Endothelial cell (in vitro differentiated cells): ENCODE results near the gene EOGT. TPM values are rescaled to one million over a fixed set of nuclear protein-coding genes. Genes with fewer than 3 reads are reported as not detected.

Source experiments
- DNase-seq: peaks from one replicate; pipeline ENCODE4 v3.0.0; 2021; ENCODE audit warnings: low spot score
- H3K27ac Mint-ChIP-seq: one replicate; pipeline ENCODE4 v1.8.0; 2021; ENCODE audit warnings: mixed read lengths, inconsistent platforms; ENCODE audit not compliant: unreplicated experiment
- H3K27me3 Mint-ChIP-seq: one replicate; pipeline ENCODE4 v1.8.0; 2021; ENCODE audit warnings: mild to moderate bottlenecking, moderate library complexity, mixed read lengths, inconsistent platforms; ENCODE audit not compliant: unreplicated experiment
- H3K36me3 Mint-ChIP-seq: one replicate; pipeline ENCODE4 v1.8.0; 2021; ENCODE audit warnings: mild to moderate bottlenecking, low read depth, mixed read lengths, inconsistent platforms; ENCODE audit not compliant: unreplicated experiment
- H3K4me1 Mint-ChIP-seq: one replicate; pipeline ENCODE4 v1.8.0; 2021; ENCODE audit warnings: mild to moderate bottlenecking, mixed read lengths, inconsistent platforms; ENCODE audit not compliant: unreplicated experiment
- H3K4me3 Mint-ChIP-seq: one replicate; pipeline ENCODE4 v1.8.0; 2021; ENCODE audit warnings: mild to moderate bottlenecking, mixed read lengths, inconsistent platforms; ENCODE audit not compliant: unreplicated experiment
- H3K9me3 Mint-ChIP-seq: one replicate; pipeline ENCODE4 v1.8.0; 2021; ENCODE audit warnings: mixed read lengths, inconsistent platforms; ENCODE audit not compliant: unreplicated experiment
- CTCF ChIP-seq: fragments of 200-600 bp; sonication (generic); IDR thresholded peaks from one replicate; pipeline ENCODE4 v1.5.0; 2021; ENCODE audit warnings: antibody characterized with exemption; ENCODE audit not compliant: unreplicated experiment
- total RNA-seq: library from RNA; stranded (reverse); fragmentation: NEBNext Ultra II Directional; extraction: Animal tissue kit (Norgen Biotek cat#: 25700); gene quantifications from one replicate; pipeline ENCODE4 v1.2.1, GENCODE V29; 2021; ENCODE audit not compliant: unreplicated experiment

EOGT gene
- total RNA-seq, 1 donor from 2014 or later: 165 TPM

DNA sequence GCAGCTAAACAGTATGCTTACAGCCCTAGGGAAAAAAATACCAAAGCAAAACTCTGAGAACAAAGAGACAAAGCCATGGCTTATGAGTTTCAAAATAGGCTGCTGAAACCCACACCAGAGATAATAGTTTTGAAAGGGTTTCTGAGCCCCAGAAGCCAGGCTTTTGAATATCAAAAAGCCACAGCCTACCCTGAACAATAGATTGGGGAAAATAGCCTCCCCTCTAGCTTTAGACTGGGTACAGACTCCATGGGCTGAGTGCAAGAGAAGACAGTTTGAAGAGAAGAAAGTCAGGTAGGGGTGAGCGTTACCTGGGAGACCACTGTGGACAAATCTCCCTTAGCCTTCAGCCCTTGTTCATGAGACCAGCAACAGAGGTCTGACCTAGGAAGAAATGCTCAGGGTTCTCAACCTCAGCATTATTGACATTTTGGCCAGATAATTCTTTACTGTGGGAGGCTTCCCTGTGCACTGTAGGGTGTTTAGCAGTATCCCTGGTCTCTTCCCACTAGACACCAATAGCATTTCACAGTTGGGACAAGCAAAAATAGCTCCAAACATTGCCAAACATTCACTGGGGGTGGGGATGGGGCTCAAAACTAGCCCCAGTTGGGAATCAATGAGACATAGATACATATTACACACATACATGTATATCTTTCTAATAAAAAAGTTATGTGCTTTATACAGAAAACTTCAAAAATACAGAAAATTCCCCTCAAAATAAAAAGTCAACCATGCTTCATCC is 69.6 kb downstream of the EOGT start:
- H3K27ac Mint-ChIP-seq: no peak overlapping the region
- no peak for TF ChIP-seq CTCF
- DNase-seq: no peak
- H3K4me3 Mint-ChIP-seq: no peak overlapping the region
- H3K36me3 Mint-ChIP-seq: no peaks in the 10 kb centered on the region
- peaks cover 3% of the 10 kb centered on the region for H3K4me1 Mint-ChIP-seq
- no peaks in the 10 kb centered on the region for H3K27me3 Mint-ChIP-seq
- H3K9me3 Mint-ChIP-seq: no peaks in the 10 kb centered on the region

DNA sequence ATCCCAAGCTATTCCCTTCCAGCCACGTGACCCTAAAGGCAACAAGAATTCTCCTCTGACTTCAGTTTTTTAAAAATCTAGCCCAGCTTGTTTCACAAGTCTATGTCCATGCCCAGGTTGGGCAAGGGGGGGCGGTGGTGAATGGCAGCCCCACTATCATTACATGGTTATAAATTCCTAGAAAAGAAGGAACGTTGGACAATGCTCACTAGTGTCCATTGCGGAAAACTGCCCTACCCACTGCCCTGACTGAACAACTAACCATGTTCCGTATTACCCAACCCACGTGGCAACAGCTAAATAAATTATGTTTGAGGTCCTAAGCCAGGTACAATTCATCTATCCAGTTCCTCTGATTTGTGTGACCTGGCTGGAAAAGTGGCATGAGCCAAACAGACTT is 72.4 kb downstream of the EOGT start:
- Mint-ChIP-seq H3K27me3 (no peaks in the 10 kb centered on the region), H3K4me3 (no peak overlapping the region), H3K4me1 (peaks cover 14% of the 10 kb centered on the region), H3K36me3 (no peaks in the 10 kb centered on the region), H3K9me3 (no peaks in the 10 kb centered on the region), H3K27ac (no peak overlapping the region)
- DNase-seq: no peak
- no peak for TF ChIP-seq CTCF

DNA sequence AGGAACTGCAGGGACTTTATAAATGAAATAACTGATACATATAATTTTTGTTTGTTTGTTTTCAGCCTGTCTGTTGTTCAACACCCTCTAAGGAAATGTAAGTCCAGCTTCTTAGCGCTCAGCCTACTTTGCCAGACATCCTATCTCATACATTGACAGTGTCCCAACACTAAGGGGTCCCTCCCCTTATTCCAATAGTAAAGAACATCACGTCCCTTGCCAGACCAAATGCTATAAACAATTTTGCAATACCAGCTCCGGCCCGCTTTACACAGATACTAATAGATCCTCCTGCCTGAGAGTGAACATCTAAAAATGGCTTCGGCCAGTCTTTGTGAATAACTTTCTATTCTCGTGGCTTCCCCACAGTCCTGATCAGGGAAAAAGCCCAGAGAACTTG is 76.6 kb downstream of the EOGT start:
- Mint-ChIP-seq H3K27ac (no peak overlapping the region), H3K36me3 (no peaks in the 10 kb centered on the region), H3K4me1 (peaks cover 10% of the 10 kb centered on the region), H3K4me3 (no peak overlapping the region), H3K27me3 (no peaks in the 10 kb centered on the region), H3K9me3 (no peaks in the 10 kb centered on the region)
- no peak for DNase-seq
- TF ChIP-seq CTCF: no peak

GRCh38 chr3:68935778-68936177 is 77.7 kb downstream of the EOGT start:
- H3K27ac Mint-ChIP-seq: no peak overlapping the region
- H3K36me3 Mint-ChIP-seq: no peaks in the 10 kb centered on the region
- no peak for TF ChIP-seq CTCF
- no peak for DNase-seq
- peaks cover 13% of the 10 kb centered on the region for H3K4me1 Mint-ChIP-seq
- H3K4me3 Mint-ChIP-seq: no peak overlapping the region
- no peaks in the 10 kb centered on the region for H3K9me3 Mint-ChIP-seq
- no peaks in the 10 kb centered on the region for H3K27me3 Mint-ChIP-seq

DNA sequence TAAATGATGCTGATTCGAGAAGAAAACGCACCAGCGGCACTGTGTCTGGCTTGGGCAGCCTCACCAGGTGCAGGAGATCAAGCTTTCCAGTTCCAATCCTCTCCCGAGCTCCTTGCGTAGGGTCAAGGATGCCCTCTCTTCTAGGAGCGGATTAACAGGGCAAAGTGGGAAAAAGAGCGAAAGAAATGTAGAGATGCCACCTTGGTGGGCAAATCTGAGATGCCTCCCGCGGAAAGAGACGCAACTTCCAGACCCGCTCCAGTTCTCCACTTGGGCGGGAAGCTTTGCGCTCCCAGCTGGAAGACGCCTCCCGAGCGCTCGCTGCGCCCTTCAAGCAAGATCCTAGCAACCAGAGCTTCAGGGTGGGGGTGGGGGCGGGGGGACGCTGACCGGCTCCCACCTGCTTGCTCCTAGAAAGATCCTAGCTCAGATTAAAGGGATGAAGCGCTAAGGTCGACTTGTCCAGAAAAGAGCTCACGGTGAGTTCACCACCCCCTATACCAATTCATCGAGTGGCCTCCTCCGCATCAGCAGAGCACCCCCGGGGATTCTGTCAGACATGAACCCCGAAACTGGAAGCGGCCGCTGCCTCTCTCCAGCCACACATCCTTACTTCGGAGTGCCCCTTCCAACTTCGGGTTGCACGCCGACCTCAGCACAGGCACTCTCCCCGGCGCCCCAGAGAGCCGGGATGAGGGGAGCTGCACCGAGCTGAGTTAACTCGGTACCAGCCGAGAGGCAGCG is 81.9 kb downstream of the EOGT start:
- H3K4me3 Mint-ChIP-seq: peak overlapping the region; percentile 38

More for the DNA sequence above, 81.9 kb downstream of the EOGT start:
- H3K27me3 Mint-ChIP-seq: no peaks in the 10 kb centered on the region
- TF ChIP-seq CTCF: no peak
- no peaks in the 10 kb centered on the region for H3K36me3 Mint-ChIP-seq
- DNase-seq: peak; percentile 9
- peaks cover 6% of the 10 kb centered on the region for H3K4me1 Mint-ChIP-seq
- no peak overlapping the region for H3K27ac Mint-ChIP-seq
- no peaks in the 10 kb centered on the region for H3K9me3 Mint-ChIP-seq
